GM18907 (cell line): Measurements from ENCODE around the gene ADAMTSL2.

Experiments
- ATAC-seq: cut with Tn5 transposase; IDR thresholded peaks from one replicate; pipeline ENCODE4 v1.9.1; 2021; ENCODE audit warnings: mild to moderate bottlenecking, moderate library complexity; ENCODE audit not compliant: unreplicated experiment

ADAMTSL2 gene

DNA sequence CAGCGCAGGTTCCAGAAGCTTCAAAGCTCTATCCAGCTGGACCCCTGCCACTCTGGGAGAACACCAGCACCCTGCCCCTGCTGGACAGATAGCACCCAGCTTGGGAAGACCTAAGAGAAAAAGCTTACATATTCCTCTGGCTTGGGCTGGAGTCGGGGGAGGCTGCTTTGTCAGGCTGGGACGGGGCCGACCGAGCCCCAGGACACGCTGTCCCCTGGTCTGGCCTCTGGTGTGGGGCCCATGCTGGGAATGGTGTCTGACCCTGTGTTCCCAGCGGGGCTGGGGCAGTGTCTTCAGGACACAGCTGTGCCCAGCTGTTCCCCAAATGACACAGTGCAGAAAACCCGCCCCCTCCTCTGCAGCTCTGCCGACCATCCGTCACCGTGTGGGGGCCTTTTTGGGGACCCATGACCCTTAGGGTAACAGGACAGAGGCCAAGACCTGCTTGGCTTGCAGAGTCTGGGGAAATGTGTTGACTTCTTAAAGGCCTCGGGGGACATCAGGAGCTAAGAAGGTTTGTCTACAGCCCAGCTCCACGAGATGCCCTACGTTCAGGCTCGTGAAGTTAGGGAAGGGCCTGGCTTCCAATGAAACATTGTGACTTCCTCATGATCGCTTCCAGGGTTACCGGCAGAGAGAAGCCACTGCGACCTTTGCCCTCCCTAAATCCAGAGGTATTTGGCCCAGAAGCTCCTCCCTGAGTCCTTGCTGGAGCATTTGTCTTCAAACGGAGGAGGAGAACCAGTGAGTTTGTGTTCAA, 35.2 kb upstream of the ADAMTSL2 start:
- ATAC-seq, result no peak

DNA sequence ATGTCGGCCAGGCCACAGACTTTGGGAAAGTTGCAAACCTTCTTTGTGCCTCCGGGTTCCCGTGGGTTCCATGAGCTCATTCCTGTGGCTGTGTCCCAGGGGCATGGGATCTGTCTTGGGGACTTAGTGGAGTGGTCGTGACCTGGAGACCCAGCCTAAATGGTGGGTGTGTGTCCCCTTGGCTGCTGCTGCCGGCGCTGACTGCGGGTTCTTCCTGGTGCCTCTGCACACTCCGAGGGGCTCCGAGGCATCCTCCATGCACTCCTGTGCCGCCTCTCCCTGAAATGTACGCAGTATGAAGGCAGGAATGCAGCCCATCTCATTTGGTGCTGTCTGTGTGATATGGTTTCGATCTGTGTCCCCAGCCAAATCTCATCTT, 34.6 kb upstream of the ADAMTSL2 start:
- ATAC-seq, result no peak

DNA sequence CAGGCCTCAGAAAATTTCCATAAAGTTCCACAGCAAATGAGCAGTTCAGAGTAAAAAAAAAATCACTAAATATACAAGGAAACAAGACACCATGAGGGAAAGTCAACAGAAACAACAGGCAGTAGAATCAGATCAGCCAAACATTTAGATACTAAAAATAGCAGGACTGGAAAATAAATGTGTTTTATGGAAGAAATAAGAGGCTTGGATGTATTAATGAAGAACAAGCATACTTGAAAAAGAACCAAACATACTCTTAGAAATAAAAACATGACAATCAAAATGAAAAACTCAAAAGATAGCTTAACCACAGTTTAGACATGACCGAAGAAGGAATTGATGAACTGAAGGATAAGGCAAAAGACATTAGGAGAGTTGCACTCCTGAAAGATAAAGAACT, 32.4 kb upstream of the ADAMTSL2 start:
- ATAC-seq, result no peak

DNA sequence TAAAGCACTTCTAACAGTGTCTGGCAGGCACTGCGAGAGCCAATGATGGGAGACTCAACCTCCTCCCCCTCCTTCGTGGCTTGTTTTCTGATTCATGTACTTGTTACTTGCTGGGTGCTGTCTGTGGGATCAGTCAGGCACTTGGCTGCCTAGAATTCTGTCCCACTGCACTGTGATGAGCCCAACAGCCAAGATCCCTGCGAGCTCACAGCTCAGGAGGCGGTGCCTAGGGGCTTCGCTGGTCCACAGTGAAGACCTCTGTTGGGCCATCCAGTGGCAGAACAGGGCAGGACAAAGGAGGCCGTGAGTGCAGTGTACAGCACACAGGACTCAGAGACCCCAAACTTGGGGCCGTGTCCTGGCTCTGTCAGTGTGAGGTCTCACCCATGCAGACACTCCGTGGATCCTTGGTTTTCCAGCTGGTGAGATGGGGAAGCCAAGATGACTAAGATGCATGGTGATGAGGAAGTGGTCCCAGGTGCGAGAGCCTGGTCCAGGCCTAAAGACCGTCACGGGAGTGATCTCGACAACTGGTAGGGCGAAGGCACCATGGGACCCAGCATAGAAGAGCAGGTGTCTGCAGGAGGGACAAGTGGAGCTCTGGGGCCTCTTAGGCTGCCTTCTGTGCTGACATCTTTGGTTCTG, 29.2 kb upstream of the ADAMTSL2 start:
- ATAC-seq, result no peak

DNA sequence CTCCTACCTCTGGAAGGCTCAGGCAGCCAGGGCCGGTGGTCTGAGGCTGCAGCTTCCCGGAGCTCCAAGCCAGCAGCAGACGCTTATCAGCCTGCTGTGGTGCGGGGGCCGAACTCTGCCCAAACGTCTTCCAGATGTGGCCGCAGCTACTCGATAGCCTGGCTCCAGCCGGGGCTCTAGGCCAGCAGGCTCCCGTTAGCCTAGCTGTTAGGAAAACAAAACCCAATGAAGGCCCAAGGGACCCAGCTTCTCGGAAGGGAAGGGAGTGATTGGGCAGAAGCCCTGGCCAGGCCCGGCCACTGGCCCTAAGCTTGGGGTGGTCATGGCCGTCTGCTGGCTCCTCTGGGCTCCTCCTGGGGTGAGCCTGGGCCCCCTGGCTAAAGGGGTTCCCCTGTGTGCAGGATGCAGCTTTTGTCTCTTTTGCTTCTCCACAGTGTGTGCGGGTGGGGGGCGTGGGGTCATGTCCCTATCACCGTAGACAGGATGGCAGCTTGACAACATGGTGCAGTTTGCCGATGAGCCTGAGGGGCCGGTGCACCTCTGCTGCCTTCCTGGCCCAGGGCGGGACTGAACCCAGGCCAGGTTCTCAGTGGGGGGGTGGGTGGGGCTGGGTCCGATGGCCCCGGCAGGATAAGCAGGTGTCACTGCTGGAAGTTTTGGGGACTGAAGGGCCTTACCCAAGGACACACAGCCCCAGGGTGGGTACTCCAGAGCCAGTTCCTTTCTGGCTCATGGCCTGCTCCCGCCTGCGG, 28.4 kb upstream of the ADAMTSL2 start:
- no peak for ATAC-seq

DNA sequence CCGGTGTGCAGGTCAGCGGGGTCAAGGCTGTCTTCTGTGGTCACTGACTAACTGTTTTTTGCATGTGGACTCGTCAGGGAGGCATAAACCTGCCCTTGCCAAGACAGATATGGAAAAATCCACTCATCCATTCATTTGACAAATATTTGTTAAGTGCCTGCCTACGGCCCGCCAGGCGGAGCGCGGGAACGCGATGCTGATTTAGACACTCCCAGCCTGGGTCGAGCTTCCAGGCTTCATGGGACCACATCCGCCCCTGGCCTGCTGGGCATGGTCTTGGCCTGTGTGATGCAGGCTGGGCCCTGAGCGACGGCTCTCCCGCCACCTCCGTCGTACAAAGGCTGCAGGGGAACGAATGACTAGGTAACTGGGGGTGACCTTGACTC, 27.9 kb upstream of the ADAMTSL2 start:
- ATAC-seq, result no peak

DNA sequence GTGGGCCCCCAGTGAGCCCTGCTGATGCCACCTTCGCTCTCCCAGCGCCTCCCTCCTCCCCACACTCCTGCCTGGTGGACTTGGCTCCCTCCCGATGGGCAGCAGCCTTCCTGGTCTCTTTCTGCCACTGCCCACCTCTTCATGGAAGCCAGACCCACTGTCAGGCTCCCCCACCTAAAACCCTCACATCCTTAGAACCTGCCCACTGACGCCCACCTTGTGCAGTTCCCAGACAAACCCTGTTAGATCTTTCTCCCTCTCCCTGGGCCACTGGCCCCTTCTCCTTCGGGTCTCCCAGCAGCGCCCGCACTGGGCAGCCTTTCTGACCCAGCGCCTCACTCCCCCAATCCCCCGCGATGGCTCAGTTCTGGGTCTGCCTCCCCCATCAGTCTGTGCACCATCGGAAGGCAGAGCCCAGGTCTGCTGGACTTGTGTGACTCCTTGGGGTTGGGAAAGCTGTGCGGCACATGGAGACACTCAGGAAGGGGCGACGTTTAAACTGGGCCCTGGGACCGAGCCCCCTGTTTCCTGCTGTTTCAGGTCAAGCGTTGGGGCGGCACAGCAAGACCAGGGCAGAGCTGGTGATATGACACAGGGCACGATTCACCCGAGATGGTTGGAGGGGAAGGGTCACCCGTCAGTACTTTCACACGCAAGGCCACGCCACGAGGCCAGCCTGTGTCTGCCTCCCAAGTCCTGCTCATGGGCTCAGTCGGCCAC, 27.1 kb upstream of the ADAMTSL2 start:
- ATAC-seq, result no peak

DNA sequence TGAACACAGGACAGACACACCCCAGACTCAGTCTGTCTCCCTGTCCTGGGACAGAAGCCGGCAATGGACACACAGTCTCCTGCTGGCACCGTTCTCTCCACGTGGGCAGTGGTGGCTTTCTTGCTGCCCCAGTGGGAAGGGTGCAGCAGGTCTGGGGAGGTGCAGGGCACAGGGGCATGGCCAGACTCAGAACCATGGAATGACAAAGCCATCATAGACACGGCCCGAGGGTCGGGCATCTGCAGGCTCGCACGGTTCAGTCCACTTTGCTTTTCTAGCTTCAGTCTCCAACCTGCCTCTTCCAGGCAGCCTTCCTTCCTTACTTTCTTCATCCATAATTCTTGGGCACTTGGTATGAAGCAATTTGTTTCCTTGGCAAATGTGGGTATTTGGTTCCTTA, 26.5 kb upstream of the ADAMTSL2 start:
- no peak for ATAC-seq

DNA sequence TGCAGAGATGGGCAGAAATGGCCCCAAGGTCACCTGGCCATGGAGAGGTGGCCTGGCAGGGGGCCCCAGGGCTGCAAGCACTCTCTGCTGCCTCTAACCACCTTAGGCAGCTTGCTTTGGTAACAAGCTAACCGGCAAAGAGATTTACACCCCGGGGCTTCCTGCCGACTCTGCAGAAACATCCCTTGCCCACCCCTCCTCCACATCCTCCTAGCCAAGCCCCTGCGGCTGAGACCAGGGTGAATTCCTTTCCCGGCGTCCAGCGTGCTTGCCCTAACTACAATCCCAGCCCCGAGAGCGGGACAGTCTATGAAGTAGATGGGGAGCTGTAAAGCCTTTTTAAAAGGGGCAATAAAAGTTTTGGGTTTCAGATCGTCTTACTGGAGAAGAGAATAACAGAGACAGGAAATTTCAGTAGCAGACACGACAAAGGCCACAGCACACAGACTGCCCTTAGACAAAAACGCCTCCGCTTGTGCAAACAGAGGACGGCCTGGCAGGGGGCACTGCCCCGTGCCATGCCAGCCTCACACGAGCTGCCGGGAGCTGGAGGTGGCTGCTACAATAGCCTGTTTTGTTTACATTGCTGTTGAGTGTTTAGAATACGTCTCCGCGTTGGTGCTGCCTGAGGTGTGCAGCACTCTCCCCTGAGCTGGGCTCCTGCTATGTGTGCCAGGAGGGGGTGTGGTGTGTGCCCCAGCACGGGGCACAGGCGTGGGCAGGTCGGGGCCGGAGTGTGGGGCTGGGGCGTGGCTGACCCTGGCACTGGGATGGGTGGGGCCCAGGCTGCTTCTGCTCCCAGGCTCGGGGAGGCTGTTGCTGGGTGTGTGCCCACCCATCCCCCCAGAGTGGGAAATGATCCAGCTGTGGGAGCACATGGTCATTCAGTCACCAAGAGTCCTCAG, 25.1 kb upstream of the ADAMTSL2 start:
- ATAC-seq, result no peak

DNA sequence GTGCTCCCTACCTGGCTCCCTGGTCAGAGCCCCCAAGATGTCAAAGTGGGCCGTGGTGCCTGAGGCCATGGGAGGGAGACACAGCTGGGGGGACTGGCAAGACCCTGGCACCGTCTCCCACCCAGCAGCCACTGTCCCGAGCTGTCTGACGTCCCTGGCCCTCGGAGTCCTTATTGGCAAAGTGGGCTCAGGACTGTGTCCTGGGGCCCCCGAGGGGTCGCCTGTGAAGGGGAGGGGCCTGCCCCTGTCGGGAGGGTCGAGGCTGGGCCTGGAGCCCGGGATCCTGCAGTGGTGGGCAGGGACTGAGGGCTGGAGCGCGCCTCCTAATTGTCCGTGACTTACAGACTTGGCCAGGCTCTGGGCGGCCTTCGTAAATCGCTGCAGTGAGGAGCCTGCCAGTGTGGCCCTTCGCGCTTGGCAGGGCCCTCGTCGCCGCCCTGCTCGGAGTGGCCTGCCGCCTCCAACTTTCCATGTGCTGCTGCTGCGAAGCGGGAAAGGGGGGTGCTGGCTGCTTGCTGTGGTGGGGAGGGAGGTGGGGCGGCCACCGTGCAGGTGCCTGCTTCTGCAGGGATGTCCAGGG, 23.5 kb upstream of the ADAMTSL2 start:
- no peak for ATAC-seq

DNA sequence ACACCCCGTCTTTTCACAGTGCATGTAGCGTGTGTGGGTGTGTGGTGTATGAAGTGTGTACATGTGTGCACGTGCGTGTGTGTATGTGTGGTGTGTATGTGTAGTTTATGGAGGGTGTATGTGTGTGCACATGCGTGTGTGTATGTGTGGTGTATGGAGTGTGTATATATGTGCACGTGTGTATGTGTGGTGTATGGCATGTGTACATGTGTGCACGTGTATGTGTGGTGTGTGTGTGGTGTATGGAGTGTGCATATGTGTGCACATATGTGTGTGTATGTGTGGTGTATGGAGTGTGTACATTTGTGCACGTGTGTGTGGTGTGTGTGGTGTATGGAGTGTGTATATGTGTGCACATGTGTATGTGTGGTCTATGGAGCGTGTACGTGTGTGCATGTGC, 22.9 kb upstream of the ADAMTSL2 start:
- no peak for ATAC-seq

DNA sequence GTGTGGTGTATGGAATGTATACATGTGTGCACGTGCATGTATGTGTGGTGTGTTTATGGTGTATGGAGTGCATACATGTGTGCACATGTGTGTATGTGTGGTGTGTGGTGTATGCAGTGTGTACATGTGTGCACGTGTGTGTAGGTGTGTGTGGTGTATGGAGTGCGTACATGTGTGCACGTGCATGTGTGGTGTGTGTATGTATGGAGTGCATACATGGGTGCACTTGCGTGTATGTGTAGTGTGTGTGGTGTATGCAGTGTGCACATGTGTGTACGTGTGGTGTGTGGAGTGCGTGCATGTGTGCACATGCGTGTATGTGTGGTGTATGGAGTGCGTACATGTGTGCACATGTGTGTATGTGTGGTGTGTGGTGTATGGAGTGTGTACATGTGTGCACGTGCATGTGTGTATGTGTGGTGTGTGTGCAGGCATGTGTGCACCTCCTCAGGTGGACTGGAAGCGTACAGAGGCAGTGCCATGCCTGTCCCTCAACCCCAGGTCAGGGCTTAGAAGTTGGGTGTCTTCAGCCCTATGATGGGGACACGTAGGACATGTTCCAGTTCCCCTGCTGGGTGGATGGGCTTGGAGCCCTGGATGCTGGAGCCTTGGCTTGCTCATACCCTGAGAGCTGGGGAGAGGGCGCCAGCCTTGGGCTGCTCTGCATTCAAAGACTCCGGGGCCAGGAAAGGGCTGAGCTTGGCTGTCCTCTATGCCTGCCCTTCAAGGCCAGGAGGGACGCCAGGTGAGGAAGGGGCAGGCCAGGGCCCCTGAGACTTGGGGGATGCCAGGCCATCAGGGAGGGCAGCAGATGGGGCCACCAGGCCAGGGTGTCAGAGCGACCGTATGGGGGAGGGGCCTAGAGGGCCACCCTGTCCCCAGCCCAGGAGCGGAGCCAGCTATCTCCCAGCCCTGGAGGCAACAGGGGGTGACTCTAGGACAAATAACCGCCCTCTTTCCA, 22.0 kb upstream of the ADAMTSL2 start:
- ATAC-seq, result no peak

DNA sequence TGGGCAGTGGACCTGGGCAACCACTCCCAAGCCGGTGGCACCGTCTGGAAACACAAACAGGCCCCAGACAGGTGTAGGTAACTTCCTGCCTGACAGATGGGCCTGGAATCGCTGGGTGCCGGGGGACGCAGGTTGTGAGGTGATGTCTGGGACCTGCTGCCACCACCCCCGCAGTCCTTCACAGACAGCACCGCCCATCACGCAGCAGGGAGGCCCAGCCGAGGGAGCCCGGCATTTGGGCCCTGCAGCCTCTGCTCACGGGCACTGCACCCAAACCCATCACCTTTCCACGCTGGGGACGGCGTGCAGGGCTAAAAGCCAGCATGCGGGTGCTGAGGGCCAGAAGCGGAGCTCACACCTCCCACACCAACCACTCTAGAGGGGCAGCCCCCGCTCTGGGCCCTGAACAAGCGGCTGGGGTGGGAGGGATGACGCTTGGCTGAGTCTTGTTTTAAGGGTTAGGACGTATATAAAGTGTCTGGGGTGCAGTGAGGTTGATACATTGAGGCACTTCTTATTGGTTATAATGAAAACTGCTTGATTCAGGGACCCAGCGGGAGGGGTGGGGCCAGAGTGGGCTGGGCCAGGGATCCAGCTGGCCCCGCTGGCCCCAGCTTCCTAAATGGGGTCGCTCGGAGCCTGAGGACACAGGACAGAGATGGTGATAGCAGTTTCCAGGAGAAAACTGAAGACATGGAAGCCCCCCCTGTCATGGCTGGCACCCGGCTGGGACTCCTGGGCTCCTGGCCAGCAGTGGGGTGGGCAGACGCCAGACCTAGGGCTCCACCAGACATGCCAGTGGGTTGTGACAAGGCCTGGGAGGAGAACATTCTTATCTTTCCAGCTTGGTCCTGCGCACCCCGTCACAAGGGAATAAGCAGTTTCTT, 21.0 kb upstream of the ADAMTSL2 start:
- no peak for ATAC-seq

DNA sequence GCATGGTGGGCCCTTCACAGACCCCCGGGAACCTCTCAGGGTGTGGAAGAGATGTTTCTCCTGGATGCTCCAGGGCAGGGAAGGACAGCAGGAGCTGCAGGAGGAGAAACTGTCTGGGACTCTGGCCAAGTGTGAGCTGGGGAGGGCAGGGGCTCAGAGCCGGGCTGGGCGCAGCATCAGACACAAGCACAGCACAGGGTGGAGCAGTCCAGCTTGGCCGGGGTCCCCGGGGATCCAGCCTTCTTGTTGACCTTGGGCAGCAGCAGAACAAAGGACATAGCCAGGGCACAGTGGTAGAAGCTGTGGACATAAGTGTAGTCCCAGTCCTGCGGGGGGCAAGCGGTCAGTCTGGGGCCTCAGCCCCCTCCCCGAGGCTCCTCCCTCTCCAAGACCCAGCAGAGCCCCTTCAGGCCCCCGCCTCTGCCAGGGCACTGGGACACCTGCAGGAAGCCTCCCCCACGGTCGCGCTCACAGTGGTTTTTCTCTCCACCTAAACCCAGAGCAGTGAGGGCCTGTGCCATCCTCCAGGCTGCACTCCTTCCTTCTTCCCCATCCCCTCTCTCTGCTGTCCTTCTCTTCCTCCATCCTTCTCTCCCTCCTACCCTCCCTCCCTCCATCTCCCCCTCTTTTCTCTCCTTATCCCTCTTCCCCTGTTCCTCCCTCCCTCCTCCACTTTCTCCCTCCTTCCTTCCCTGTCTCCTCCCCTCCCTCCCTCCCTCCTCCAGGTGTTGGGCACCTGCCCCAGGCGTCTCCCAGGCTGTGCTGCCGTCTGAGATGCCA, 19.9 kb upstream of the ADAMTSL2 start:
- ATAC-seq, result no peak

DNA sequence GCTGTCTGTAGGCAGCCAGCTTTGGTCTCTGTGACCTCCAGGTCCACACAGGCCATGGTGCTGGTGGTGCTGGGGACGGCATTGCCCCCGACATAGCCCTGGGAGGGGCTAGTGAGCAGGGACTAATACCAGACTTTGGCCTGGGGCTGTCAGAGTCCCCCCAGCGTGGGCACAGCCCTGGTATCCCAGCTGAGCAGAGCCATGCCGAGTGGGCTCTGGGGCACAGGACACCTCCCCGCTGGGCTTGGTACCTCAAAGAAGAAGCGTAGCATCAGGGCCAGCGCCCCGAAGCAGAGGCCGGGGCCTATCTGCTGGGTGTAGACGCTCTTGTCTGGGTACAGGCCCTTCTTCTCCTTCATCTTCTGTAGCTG, 19.3 kb upstream of the ADAMTSL2 start:
- ATAC-seq, result no peak

DNA sequence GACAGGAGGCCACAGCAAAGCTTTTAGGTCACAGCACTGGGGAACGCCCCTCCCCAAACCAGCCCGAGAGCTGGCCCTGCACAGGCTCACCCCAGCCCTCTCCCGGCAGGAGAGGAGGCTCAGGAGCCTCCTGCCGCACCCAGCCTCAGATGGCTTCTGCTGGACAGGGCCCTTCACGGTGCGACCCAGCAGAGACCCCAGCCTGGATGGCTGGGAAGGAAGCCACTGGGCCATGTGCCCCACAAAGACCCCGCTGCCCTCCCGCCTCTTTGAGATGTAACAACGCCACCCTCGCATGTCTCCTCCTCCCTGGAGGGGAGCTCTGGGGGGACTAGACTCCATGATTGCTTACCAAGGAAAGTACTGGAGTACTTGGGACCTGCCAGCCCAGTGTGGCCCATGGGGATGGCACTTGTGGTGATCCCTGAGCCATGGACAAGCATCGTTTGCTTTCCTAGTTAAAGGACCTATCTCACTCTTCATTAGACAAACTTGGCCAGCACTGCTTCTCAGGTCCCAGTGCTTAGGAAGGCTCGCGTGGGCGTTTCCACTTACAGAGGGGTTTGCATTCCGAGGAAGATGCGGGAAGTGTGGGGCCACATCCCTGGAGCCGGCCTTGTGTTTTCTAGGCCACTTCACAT, 18.8 kb upstream of the ADAMTSL2 start:
- ATAC-seq, result no peak
